HepG2 (cell line): ENCODE measurements around the gene SLC50A1. TPM values are rescaled to one million over a fixed set of nuclear protein-coding genes. Genes with fewer than 3 reads are reported as not detected.
A peak's percentile ranks its signal among the peaks of the same experiment; 100 is the strongest.

ENCODE experiments used
- FOXC1 ChIP-seq: sonication (generic); formaldehyde crosslinking; IDR thresholded peaks from 2 replicates; pipeline ENCODE4 v1.8.0; 2022; ENCODE audit warnings: mild to moderate bottlenecking, missing genetic modification reagents, borderline replicate concordance
- FOXO4 ChIP-seq: sonication (generic); formaldehyde crosslinking; conservative IDR thresholded peaks from 2 replicates; pipeline ENCODE4 v1.8.1; 2023; ENCODE audit warnings: missing genetic modification reagents
- HDAC1 ChIP-seq: sonication (generic); formaldehyde crosslinking; IDR thresholded peaks from 2 replicates; pipeline ENCODE4 v1.5.1; 2020; ENCODE audit warnings: mild to moderate bottlenecking, missing genetic modification reagents
- MTA1 ChIP-seq: sonication (generic); formaldehyde crosslinking; IDR thresholded peaks from 2 replicates; pipeline ENCODE4 v1.4.0; 2020; ENCODE audit warnings: missing genetic modification reagents, mild to moderate bottlenecking, borderline replicate concordance
- MTF2 ChIP-seq: sonication (generic); formaldehyde crosslinking; IDR thresholded peaks from 2 replicates; pipeline ENCODE4 v1.5.0; 2020; ENCODE audit warnings: missing genetic modification reagents, borderline replicate concordance
- NR2C2 ChIP-seq: sonication (generic); formaldehyde crosslinking; IDR thresholded peaks from 2 replicates; pipeline ENCODE4 v1.4.0; 2020; ENCODE audit warnings: missing genetic modification reagents, mild to moderate bottlenecking, moderate library complexity, borderline replicate concordance
- THAP11 ChIP-seq: IDR thresholded peaks from 2 replicates; pipeline ENCODE4 v1.6.1; 2016; ENCODE audit warnings: missing biosample characterization, missing genetic modification reagents
- ZMAT5 ChIP-seq: sonication (generic); formaldehyde crosslinking; IDR thresholded peaks from 2 replicates; pipeline ENCODE4 v1.5.0; 2020; ENCODE audit warnings: mild to moderate bottlenecking, low read depth, missing genetic modification reagents, borderline replicate concordance
- ZNF609 ChIP-seq: sonication (generic); formaldehyde crosslinking; IDR thresholded peaks from 2 replicates; pipeline ENCODE4 v1.4.0; 2020; ENCODE audit warnings: mild to moderate bottlenecking, missing genetic modification reagents, borderline replicate concordance
- ZNF687 ChIP-seq: sonication (generic); formaldehyde crosslinking; IDR thresholded peaks from 2 replicates; pipeline ENCODE4 v1.5.1; 2020; ENCODE audit warnings: mild to moderate bottlenecking, missing genetic modification reagents, moderate library complexity
- polyA plus RNA-seq, 8 experiments: library from polyadenylated mRNA; depleted of rRNA in 3 of 8; stranded (reverse) in 7 of 8; unstranded in 1 of 8; fragments of >200 nt; fragmentation: Illumina TruSeq in 4 of 8; extraction: Trizol in 4 of 8; gene quantifications; 2 replicates each; pipeline versions ENCODE4 v1.2.1 to v1.2.3, GENCODE V29; 2011 to 2016; ENCODE audit warnings: low read depth in 4 of 8, missing spikeins in 1 of 8, mixed read lengths in 1 of 8; ENCODE audit not compliant: insufficient read depth in 1 of 8
- total RNA-seq, 5 experiments: library from RNA; depleted of rRNA; stranded (reverse); fragments of >200 nt; fragmentation: Illumina TruSeq; extraction: Trizol; gene quantifications; 2 replicates each; pipeline ENCODE4 v1.2.3, GENCODE V29; 2016; ENCODE audit warnings: low read depth in 1 of 5

SLC50A1 gene
- total and polyA plus RNA-seq, 2 of the 13 experiments (the other 11 are each of a cell fraction or from before 2014, with no cell fraction given) = 22.5 to 46.8 TPM

GRCh38 chr1:155179112-155180031 is 43.7 kb downstream of the SLC50A1 start (continued):
- TF ChIP-seq ZNF609 = 0 out of 2 replicates have a peak, but pooled peaks have one; percentile 4
- TF ChIP-seq MTF2 (CRISPR knock-in tag) = 0 out of 2 replicates have a peak, but pooled peaks have one; percentile 50
- TF ChIP-seq MTA1 = 0 out of 2 replicates have a peak, but pooled peaks have one; percentile 12
- TF ChIP-seq ZNF687 (CRISPR knock-in tag) = peak; percentile 26; the same call in 1 of the 2 replicates
- 0 out of 2 replicates have a peak, but pooled peaks have one; percentile 58 for TF ChIP-seq FOXO4 (CRISPR knock-in tag)
- TF ChIP-seq HDAC1 (CRISPR knock-in tag) = 0 out of 2 replicates have a peak, but pooled peaks have one; percentile 19
- peak; percentile 8; the same call in 1 of the 2 replicates for TF ChIP-seq NR2C2 (CRISPR knock-in tag)
- TF ChIP-seq THAP11 (CRISPR knock-in tag) = no peak
- 0 out of 2 replicates have a peak, but pooled peaks have one; percentile 13 for TF ChIP-seq FOXC1
- no peak for TF ChIP-seq ZMAT5 (CRISPR knock-in tag)
